ENCODE results near the gene NOPCHAP1.

NOPCHAP1 gene, protein sequence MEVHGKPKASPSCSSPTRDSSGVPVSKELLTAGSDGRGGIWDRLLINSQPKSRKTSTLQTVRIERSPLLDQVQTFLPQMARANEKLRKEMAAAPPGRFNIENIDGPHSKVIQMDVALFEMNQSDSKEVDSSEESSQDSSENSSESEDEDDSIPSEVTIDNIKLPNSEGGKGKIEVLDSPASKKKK

GRCh38 chr12:104986022-104986941, at the start of gene NOPCHAP1:
NOPCHAP1 (plus strand) TSS chr12:104986316; CDS start chr12:104986353, 37 bp downstream.
- peak; percentile 100 for ATAC-seq
- no peak for TF ChIP-seq GLIS3 (CRISPR knock-in tag; IDR thresholded peaks at IDR 0.05)
- TF ChIP-seq CSDC2 (CRISPR knock-in tag; IDR thresholded peaks at IDR 0.05): no peak
- no peak for TF ChIP-seq TSHZ2 (CRISPR knock-in tag; IDR thresholded peaks at IDR 0.05)
- TF ChIP-seq RARB (CRISPR knock-in tag; IDR thresholded peaks at IDR 0.05): no peak
- TF ChIP-seq TOX (CRISPR knock-in tag; IDR thresholded peaks at IDR 0.05; ENCODE audit: borderline replicate concordance): no peak
- no peak for TF ChIP-seq ZC3H10 (CRISPR knock-in tag; IDR thresholded peaks at IDR 0.05)
- TF ChIP-seq BACH2 (CRISPR knock-in tag; IDR thresholded peaks at IDR 0.05; ENCODE audit: borderline replicate concordance): no peak
- no peak for TF ChIP-seq ZFP30 (CRISPR knock-in tag; IDR thresholded peaks at IDR 0.05)
- no peak for TF ChIP-seq TCF4 (CRISPR knock-in tag; IDR thresholded peaks at IDR 0.05; ENCODE audit: borderline replicate concordance)
- TF ChIP-seq ZFP3 (CRISPR knock-in tag; IDR thresholded peaks at IDR 0.05): no peak

- TF ChIP-seq ARNTL (CRISPR knock-in tag; IDR thresholded peaks at IDR 0.05; ENCODE audit: borderline replicate concordance, low read depth) (no peak), ZC3H10 (CRISPR knock-in tag; IDR thresholded peaks at IDR 0.05) (no peak), ZFP30 (CRISPR knock-in tag; IDR thresholded peaks at IDR 0.05) (no peak), CSDC2 (CRISPR knock-in tag; IDR thresholded peaks at IDR 0.05) (no peak), GLIS3 (CRISPR knock-in tag; IDR thresholded peaks at IDR 0.05) (no peak), ZNF70 (CRISPR knock-in tag; IDR thresholded peaks at IDR 0.05) (no peak), OSR1 (CRISPR knock-in tag; IDR thresholded peaks at IDR 0.05) (no peak), RARB (CRISPR knock-in tag; IDR thresholded peaks at IDR 0.05) (no peak), BACH2 (CRISPR knock-in tag; IDR thresholded peaks at IDR 0.05; ENCODE audit: borderline replicate concordance) (no peak), SNAI2 (CRISPR knock-in tag; IDR thresholded peaks at IDR 0.05) (no peak), POU6F1 (CRISPR knock-in tag; IDR thresholded peaks at IDR 0.05; ENCODE audit: borderline replicate concordance, low read depth) (no peak), ZFP3 (CRISPR knock-in tag; IDR thresholded peaks at IDR 0.05) (no peak), TOX (CRISPR knock-in tag; IDR thresholded peaks at IDR 0.05; ENCODE audit: borderline replicate concordance) (no peak)
- TF ChIP-seq, protein P1, sequence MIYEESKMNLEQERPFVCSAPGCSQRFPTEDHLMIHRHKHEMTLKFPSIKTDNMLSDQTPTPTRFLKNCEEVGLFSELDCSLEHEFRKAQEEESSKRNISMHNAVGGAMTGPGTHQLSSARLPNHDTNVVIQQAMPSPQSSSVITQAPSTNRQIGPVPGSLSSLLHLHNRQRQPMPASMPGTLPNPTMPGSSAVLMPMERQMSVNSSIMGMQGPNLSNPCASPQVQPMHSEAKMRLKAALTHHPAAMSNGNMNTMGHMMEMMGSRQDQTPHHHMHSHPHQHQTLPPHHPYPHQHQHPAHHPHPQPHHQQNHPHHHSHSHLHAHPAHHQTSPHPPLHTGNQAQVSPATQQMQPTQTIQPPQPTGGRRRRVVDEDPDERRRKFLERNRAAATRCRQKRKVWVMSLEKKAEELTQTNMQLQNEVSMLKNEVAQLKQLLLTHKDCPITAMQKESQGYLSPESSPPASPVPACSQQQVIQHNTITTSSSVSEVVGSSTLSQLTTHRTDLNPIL (CRISPR knock-in tag; IDR thresholded peaks at IDR 0.05; ENCODE audit: low read depth): no peak
- TF ChIP-seq, protein P2, sequence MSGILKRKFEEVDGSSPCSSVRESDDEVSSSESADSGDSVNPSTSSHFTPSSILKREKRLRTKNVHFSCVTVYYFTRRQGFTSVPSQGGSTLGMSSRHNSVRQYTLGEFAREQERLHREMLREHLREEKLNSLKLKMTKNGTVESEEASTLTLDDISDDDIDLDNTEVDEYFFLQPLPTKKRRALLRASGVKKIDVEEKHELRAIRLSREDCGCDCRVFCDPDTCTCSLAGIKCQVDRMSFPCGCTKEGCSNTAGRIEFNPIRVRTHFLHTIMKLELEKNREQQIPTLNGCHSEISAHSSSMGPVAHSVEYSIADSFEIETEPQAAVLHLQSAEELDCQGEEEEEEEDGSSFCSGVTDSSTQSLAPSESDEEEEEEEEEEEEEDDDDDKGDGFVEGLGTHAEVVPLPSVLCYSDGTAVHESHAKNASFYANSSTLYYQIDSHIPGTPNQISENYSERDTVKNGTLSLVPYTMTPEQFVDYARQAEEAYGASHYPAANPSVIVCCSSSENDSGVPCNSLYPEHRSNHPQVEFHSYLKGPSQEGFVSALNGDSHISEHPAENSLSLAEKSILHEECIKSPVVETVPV (CRISPR knock-in tag; IDR thresholded peaks at IDR 0.05): no peak
- peak; percentile 39; the same call in 1 of the 3 replicates for ATAC-seq
Observed at GRCh38 chr12:104938371-104938770, 47.7 kb upstream of the NOPCHAP1 start.

DNA sequence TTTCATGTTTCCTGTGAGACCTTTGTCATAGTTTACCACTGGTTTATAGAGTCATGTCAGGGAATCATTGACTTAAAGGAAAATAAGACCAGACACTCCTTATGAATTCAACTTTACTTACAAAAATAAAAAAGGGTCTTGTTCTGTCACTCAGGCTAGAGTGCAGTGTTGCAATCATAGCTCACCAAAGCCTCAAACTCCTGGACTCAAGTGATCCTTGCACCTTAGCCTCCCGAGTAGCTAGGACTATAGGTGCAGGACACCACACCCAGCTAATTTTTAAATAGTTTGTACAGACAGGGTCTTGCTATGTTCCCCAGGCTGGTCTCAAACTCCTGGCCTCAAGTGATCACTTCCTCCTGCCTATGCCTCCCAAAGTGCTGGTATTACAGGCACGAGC, 47.0 kb upstream of the NOPCHAP1 start:
- no peak for ATAC-seq
- no peak for TF ChIP-seq CSDC2 (CRISPR knock-in tag; IDR thresholded peaks at IDR 0.05)
- TF ChIP-seq POU6F1 (CRISPR knock-in tag; IDR thresholded peaks at IDR 0.05; ENCODE audit: borderline replicate concordance, low read depth): no peak
- TF ChIP-seq, protein P1 (CRISPR knock-in tag; IDR thresholded peaks at IDR 0.05; ENCODE audit: low read depth): no peak
- no peak for TF ChIP-seq PPARA (CRISPR knock-in tag; IDR thresholded peaks at IDR 0.05; ENCODE audit: borderline replicate concordance)
- TF ChIP-seq ZFP30 (CRISPR knock-in tag; IDR thresholded peaks at IDR 0.05): no peak
- TF ChIP-seq ZNF70 (CRISPR knock-in tag; IDR thresholded peaks at IDR 0.05): no peak
